ENCODE results near the gene SLC44A4.

DNA sequence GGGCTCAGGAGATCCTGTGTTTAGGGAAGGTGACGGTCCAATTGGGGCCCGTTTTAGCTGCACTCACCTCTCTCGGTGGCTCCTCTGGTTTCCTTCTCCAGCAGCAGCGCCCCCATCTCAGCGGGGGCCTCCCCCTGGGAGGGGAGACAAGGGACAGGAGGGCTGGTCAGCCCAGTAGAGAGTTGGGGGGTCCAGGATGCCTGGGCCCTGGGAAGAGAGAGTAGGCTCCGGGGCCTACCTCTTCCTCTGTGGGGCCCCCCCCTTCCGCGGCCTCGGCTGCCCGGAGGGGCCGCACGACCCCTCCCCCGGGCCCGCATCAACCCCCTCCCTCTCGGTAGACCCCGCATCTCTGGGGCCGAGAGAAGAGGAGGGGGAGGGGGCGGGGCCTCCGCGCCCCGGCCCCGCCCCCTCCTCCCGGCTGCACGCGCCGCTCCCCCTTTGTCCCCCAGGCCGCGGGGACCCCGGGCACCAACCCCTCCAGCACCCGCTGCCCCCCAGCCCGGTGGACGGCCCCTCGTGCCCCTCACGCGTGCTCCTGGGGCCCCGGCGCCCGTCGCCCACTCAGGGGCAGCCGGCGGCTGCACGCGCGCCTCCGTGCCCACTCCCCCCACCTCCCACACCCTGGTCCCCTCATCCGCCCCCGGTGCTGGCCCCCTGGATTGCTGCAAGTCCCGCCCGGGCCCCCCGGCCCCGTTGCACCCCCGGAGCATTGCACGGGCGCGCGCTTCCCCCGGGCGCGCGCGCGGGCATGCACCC, 18.2 kb upstream of the SLC44A4 start:
- TF ChIP-seq REST (IDR thresholded peaks at IDR 0.05; ENCODE audit: borderline replicate concordance) = no peak
- TF ChIP-seq REST (CRISPR knock-in tag; IDR thresholded peaks at IDR 0.05; ENCODE audit: low read depth) = no peak
- no peak for TF ChIP-seq CBX8 (IDR thresholded peaks at IDR 0.05; ENCODE audit: borderline replicate concordance, extremely low read depth, low read depth, low read length, poor library complexity, severe bottlenecking)
- no peak for TF ChIP-seq EGR1 (conservative IDR thresholded peaks at IDR 0.05)
- no peak for TF ChIP-seq FOS (IDR thresholded peaks at IDR 0.05; ENCODE audit: extremely low read depth, insufficient read length)
- no peak for TF ChIP-seq ZNF280B (CRISPR knock-in tag; IDR thresholded peaks at IDR 0.05)
- TF ChIP-seq MNT (conservative IDR thresholded peaks at IDR 0.05) = no peak; a peak in 1 of 4 replicates
- TF ChIP-seq CTCF (IDR thresholded peaks at IDR 0.05 in 2 of 3, conservative IDR thresholded peaks at IDR 0.05 in 1 of 3; ENCODE audit: insufficient read depth in 2 of 3, low read depth in 1 of 3, low read length in 3 of 3) = no peak
